Suprapubic skin (tissue), 4 donors: ENCODE data around the gene SERINC2. TPM values are rescaled to one million over a fixed set of nuclear protein-coding genes. Genes with fewer than 3 reads are reported as not detected.

ENCODE experiments used
- DNase-seq, 2 donors: peaks; one replicate each; pipeline ENCODE4 v3.0.0-alpha.2; 2019; ENCODE audit warnings: low spot score in 2 of 2
- H3K27ac ChIP-seq: fragments of 200-600 bp; sonication (generic); one replicate; pipeline ENCODE4 v1.5.1; 2019
- H3K27me3 ChIP-seq: fragments of 200-600 bp; sonication (generic); one replicate; pipeline ENCODE4 v1.5.1; 2019
- H3K36me3 ChIP-seq: fragments of 200-600 bp; sonication (generic); one replicate; pipeline ENCODE4 v1.5.1; 2019
- H3K4me1 ChIP-seq: fragments of 200-600 bp; sonication (generic); one replicate; pipeline ENCODE4 v1.5.1; 2019
- H3K4me3 ChIP-seq: fragments of 200-600 bp; sonication (generic); one replicate; pipeline ENCODE4 v1.5.1; 2019; ENCODE audit warnings: mild to moderate bottlenecking
- H3K9me3 ChIP-seq: fragments of 200-600 bp; sonication (generic); one replicate; pipeline ENCODE4 v1.5.1; 2019
- EP300 ChIP-seq: sonication (generic); formaldehyde crosslinking; IDR thresholded peaks from one replicate; pipeline ENCODE4 v1.6.1; 2017; ENCODE audit warnings: antibody characterized with exemption
- POLR2A ChIP-seq, 2 donors: fragments of 450-650 bp; IDR thresholded peaks; one replicate each; pipeline ENCODE4 v1.6.1; 2017; ENCODE audit warnings: antibody characterized with exemption in 2 of 2, mild to moderate bottlenecking in 2 of 2, moderate library complexity in 2 of 2
- POLR2AphosphoS5 ChIP-seq, 3 donors: sonication (generic); formaldehyde crosslinking; IDR thresholded peaks; one replicate each; pipeline ENCODE4 v1.6.1; 2017; ENCODE audit warnings: antibody characterized with exemption in 3 of 3
- WGBS: methylation state at CpG from one replicate; pipeline ENCODE4 v1.1.5; 2018; 5-methylcytosine and 5-hydroxymethylcytosine counted together
- total RNA-seq, 4 donors: library from RNA; depleted of rRNA; stranded (reverse); fragments of >200 nt; gene quantifications; one replicate each; pipeline ENCODE4 v1.1.0, GENCODE V29; 2016
- TF ChIP-seq, protein P1 (sequence below), 2 donors: fragments of 200-600 bp in 1 of 2; fragments of 450-650 bp in 1 of 2; sonication (generic) in 1 of 2; IDR thresholded peaks; one replicate each; pipeline ENCODE4 v1.5.1; 2016 to 2019; ENCODE audit warnings: antibody characterized with exemption in 2 of 2, mild to moderate bottlenecking in 1 of 2, moderate library complexity in 1 of 2

Gene SERINC2
- total RNA-seq, 4 donors from 2014 or later, result 52.9 to 95.6 (median 68.3) TPM

DNA sequence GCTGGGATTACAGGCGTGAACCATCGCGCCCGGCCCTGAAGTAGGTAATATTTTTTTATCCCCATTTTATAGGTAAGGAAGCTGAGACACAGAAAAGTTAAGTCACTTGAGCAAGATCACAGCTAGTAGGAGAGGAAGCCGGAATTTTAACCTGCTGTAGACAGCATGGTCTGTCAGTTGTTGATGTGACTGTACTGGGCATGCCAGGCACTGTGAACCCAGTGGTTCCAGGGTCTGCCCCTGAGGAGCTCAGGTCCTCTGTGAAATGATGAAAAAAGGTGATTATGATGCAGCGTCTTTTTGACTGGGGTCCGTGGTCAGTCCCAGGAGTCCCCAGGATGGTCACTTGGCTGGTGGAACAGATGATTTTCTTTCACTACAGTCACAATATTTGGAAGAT lies 23.4 kb upstream of the SERINC2 start:
- Histone ChIP-seq H3K27me3 (no peaks in the 10 kb centered on the region), H3K9me3 (no peaks in the 10 kb centered on the region), H3K4me3 (no peak overlapping the region), H3K27ac (no peak overlapping the region), H3K36me3 (no peaks in the 10 kb centered on the region), H3K4me1 (peaks cover 15% of the 10 kb centered on the region)
- TF ChIP-seq EP300 (no peak), POLR2AphosphoS5 (IDR thresholded peaks at IDR 0.05) (no peak), POLR2A (IDR thresholded peaks at IDR 0.05) (no peak)
- TF ChIP-seq, protein P1, sequence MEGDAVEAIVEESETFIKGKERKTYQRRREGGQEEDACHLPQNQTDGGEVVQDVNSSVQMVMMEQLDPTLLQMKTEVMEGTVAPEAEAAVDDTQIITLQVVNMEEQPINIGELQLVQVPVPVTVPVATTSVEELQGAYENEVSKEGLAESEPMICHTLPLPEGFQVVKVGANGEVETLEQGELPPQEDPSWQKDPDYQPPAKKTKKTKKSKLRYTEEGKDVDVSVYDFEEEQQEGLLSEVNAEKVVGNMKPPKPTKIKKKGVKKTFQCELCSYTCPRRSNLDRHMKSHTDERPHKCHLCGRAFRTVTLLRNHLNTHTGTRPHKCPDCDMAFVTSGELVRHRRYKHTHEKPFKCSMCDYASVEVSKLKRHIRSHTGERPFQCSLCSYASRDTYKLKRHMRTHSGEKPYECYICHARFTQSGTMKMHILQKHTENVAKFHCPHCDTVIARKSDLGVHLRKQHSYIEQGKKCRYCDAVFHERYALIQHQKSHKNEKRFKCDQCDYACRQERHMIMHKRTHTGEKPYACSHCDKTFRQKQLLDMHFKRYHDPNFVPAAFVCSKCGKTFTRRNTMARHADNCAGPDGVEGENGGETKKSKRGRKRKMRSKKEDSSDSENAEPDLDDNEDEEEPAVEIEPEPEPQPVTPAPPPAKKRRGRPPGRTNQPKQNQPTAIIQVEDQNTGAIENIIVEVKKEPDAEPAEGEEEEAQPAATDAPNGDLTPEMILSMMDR (IDR thresholded peaks at IDR 0.05), result no peak
- 89% methylated on average over 7 of the region's 7 CpGs for WGBS
- DNase-seq, result no peak

DNA sequence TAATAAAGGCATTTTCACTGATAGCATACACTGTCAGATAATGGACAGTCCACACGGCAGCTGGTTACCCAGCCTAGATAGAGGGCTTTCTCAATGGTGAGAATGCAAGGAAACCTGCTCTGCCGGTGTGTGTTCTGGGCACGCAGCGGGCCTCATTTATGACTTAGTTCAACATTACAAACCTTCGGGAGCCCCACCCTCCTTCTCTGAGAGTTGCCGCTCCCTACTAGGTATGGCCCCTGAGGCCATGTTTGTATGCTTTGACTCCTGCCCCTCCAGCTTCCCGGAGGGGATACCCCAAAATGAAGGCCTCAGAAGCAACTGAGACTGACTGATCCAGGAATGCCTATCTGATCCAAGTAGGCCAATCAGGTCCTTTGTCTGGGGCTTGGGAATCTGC lies 22.9 kb upstream of the SERINC2 start:
- 38% methylated on average over 4 of the region's 7 CpGs for WGBS
- H3K9me3 ChIP-seq, result no peaks in the 10 kb centered on the region
- H3K4me1 ChIP-seq, result peaks cover 18% of the 10 kb centered on the region
- TF ChIP-seq, protein P1 (IDR thresholded peaks at IDR 0.05), result no peak
- TF ChIP-seq EP300 (no peak), POLR2AphosphoS5 (IDR thresholded peaks at IDR 0.05) (no peak), POLR2A (IDR thresholded peaks at IDR 0.05) (no peak)
- DNase-seq, result no peak
- H3K4me3 ChIP-seq, result no peak overlapping the region
- no peaks in the 10 kb centered on the region for H3K36me3 ChIP-seq
- H3K27ac ChIP-seq, result no peak overlapping the region
- H3K27me3 ChIP-seq, result no peaks in the 10 kb centered on the region

DNA sequence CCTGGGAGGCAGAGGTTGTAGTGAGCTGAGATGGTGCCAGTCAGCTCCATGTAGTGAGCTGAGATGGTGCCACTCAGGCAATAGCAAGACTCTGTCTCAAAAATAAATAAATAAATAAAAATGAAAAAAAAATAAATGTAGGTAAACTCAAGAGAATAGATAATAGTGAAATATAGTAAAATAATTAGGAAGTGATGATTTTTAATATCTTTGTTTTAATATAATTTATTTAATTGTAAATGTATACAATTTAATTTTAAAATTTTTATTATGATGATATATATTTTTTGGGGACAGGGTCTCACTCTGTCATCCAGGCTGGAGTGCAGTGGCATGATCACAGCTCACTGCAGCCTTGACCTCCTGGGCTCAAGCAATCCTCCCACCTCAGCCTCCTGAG lies 19.6 kb upstream of the SERINC2 start:
- DNase-seq, result no peak
- no peaks in the 10 kb centered on the region for H3K27me3 ChIP-seq
- H3K4me1 ChIP-seq, result peaks cover 18% of the 10 kb centered on the region
- TF ChIP-seq POLR2A (IDR thresholded peaks at IDR 0.05) (no peak), POLR2AphosphoS5 (IDR thresholded peaks at IDR 0.05) (no peak), EP300 (no peak)
- TF ChIP-seq, protein P1 (IDR thresholded peaks at IDR 0.05), result no peak
- no peaks in the 10 kb centered on the region for H3K9me3 ChIP-seq
- H3K27ac ChIP-seq, result no peak overlapping the region
- H3K36me3 ChIP-seq, result no peaks in the 10 kb centered on the region
- H3K4me3 ChIP-seq, result no peak overlapping the region

DNA sequence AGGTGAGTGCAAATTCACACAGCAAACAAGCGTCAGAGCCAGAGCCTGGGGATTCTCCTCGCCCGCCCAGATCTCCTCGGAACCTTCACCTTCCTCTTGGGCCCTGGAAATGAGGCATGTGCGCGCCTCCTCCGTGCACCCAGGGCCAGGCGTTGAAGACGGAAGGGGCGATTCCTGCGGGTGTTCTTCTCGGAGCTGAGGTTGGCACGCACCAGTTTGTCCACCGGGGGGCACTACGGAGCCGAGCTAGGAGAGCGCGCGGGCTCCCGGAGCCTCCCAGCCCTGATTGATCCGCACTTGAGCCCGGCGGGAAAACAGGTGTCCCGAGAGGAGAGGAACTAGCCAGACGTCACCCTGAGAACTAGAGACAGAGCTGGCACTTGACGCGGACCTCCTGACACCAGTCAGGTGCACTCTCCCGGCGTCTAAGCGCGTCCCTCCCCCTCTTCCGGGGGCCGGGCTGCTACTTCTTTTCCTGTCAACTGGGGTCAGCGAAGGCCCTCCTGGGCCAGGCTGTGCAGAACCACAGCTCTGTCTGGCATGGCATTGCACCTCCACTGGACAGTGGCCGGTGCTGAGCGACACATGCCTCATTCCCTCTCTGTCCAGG lies 18.3 kb upstream of the SERINC2 start:
- no peaks in the 10 kb centered on the region for H3K36me3 ChIP-seq
- H3K4me1 ChIP-seq, result peaks cover 16% of the 10 kb centered on the region
- no peaks in the 10 kb centered on the region for H3K27me3 ChIP-seq
- TF ChIP-seq POLR2A (IDR thresholded peaks at IDR 0.05), result no peak
- TF ChIP-seq, protein P1 (IDR thresholded peaks at IDR 0.05), result peak; percentile 82 to 92
- H3K27ac ChIP-seq, result no peak overlapping the region
- no peaks in the 10 kb centered on the region for H3K9me3 ChIP-seq
- WGBS, result 4% methylated on average over 36 of the region's 36 CpGs
- DNase-seq, result peak; percentile 87 to 90
- peak overlapping the region; percentile 41 for H3K4me3 ChIP-seq

DNA sequence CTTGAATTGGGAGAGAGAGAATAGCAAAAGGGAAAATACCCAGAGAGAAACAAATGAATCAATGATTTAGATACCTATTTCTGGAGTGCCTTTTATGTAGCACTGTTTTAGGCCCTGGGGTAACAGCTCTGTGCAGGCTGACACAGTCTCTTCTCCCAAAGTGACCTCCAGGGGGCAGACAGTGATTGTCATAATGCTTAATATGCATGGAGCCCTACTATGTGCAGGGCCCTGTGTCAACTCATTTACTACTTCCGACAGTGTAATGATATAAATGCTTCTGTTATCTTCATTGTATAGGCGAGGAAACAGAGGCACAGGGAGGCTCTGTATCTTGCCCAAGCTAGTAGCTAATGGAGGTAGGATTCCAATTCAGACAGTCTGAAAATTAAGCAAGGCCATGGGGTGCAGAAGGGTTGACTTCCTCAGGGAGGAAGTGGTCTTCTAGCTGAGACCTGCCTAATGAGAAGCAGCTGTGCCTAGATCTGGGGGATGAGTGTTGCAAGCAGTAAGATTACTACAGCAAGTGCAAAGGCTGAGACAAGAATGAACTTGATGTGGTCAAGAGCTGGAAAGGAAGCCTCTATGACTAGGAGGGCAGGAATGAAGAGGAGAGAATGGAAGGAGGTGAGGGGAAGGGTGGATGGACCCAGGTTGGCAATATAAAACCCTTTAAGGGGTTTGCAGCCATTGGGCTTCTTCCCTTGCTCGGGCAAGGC lies 16.2 kb upstream of the SERINC2 start:
- no peaks in the 10 kb centered on the region for H3K36me3 ChIP-seq
- no peaks in the 10 kb centered on the region for H3K9me3 ChIP-seq
- TF ChIP-seq EP300, result no peak
- DNase-seq, result no peak
- no peak overlapping the region for H3K27ac ChIP-seq
- H3K4me1 ChIP-seq, result peaks cover 8% of the 10 kb centered on the region
- 92% methylated on average over 3 of the region's 3 CpGs for WGBS
- no peak overlapping the region for H3K4me3 ChIP-seq
- H3K27me3 ChIP-seq, result no peaks in the 10 kb centered on the region
